Body of pancreas (tissue), 4 donors: ENCODE results near the gene DNAJC6. TPM values are rescaled to one million over a fixed set of nuclear protein-coding genes. Genes with fewer than 3 reads are reported as not detected.

Source experiments
- ATAC-seq: fragments of 150-250 bp; one replicate; pipeline ENCODE4 v1.9.1; 2016
- DNase-seq, 4 donors: peaks; one replicate each; pipeline ENCODE4 v3.0.0-alpha.2; 2019
- H3K27ac ChIP-seq, 4 donors: fragments of 200-600 bp; sonication (generic); 1 replicate in 3 of 4; 2 replicates in 1 of 4; pipeline versions ENCODE4 v1.5.1 to v1.6.1; 2016 to 2019; ENCODE audit warnings: mild to moderate bottlenecking in 1 of 4, mixed read lengths in 1 of 4, moderate library complexity in 1 of 4
- H3K27me3 ChIP-seq, 2 donors: fragments of 200-600 bp; sonication (generic); one replicate each; pipeline ENCODE4 v1.6.0; 2016; ENCODE audit warnings: mild to moderate bottlenecking in 1 of 2
- H3K36me3 ChIP-seq, 2 donors: fragments of 200-600 bp; sonication (generic); replicated peaks in 1 of 2; 2 replicates each; pipeline ENCODE4 v1.5.1; 2016; ENCODE audit warnings: low read depth in 2 of 2; ENCODE audit not compliant: insufficient read depth in 1 of 2
- H3K4me1 ChIP-seq: fragments of 200-600 bp; sonication (generic); one replicate; pipeline ENCODE4 v1.6.0; 2016
- H3K4me3 ChIP-seq, 2 donors: fragments of 200-600 bp; sonication (generic); 1 replicate in 1 of 2; 2 replicates in 1 of 2; pipeline ENCODE4 v1.5.1; 2016 to 2019
- H3K9me3 ChIP-seq, 3 donors: fragments of 200-600 bp; sonication (generic); 1 replicate in 2 of 3; 2 replicates in 1 of 3; pipeline ENCODE4 v1.5.1; 2016
- CTCF ChIP-seq, 7 experiments: fragments of 450-650 bp in 4 of 7; fragments of 200-600 bp in 3 of 7; sonication (generic) in 3 of 7; IDR thresholded peaks; one replicate each; pipeline ENCODE4 v1.5.1; 2016 to 2019; ENCODE audit warnings: antibody characterized with exemption in 7 of 7
- POLR2A ChIP-seq, 3 donors: fragments of 450-650 bp; IDR thresholded peaks; one replicate each; pipeline ENCODE4 v1.6.1; 2016; ENCODE audit warnings: antibody characterized with exemption in 3 of 3, mild to moderate bottlenecking in 2 of 3
- WGBS, 2 donors: methylation state at CpG; one replicate each; pipeline ENCODE4 v1.1.5; 2017; 5-methylcytosine and 5-hydroxymethylcytosine counted together
- intact Hi-C: fragments of 100-400 bp; cut with DNase I; formaldehyde crosslinking; loops from one replicate; pipeline ENCODE4 v1.15.1; 2023
- total RNA-seq, 2 donors: library from RNA; depleted of rRNA; stranded (reverse); fragments of >200 nt; gene quantifications; one replicate each; pipeline ENCODE4 v1.1.0, GENCODE V29; 2016

DNAJC6 gene
- total RNA-seq, 2 donors from 2014 or later, result 0.99 to 2.3 TPM

GRCh38 chr1:65330021-65330420 is 20.7 kb downstream of the DNAJC6 start:
- 88 to 92% methylated on average over 1 of the region's 1 CpG for WGBS, 2 donors
- no peak for DNase-seq

GRCh38 chr1:65330822-65331221 is 21.5 kb downstream of the DNAJC6 start:
- Histone ChIP-seq H3K4me1 (no peaks in the 10 kb centered on the region), H3K4me3 (no peak overlapping the region), H3K27ac (no peak overlapping the region), H3K36me3 (no peaks in the 10 kb centered on the region), H3K27me3 (no peaks in the 10 kb centered on the region), H3K9me3 (no peaks in the 10 kb centered on the region)
- TF ChIP-seq CTCF (IDR thresholded peaks at IDR 0.05) (no peak), POLR2A (IDR thresholded peaks at IDR 0.05) (no peak)
- ATAC-seq (no peak), DNase-seq (no peak)
- WGBS, 2 donors, result 78 to 86% methylated on average over 6 of the region's 6 CpGs
- intact Hi-C loops, result no loop called here

More at GRCh38 chr1:65330021-65330420, 20.7 kb downstream of the DNAJC6 start:
- intact Hi-C loops, result no loop called here
- H3K9me3 ChIP-seq, result no peaks in the 10 kb centered on the region
- no peaks in the 10 kb centered on the region for H3K36me3 ChIP-seq
- ATAC-seq, result no peak
- TF ChIP-seq CTCF (IDR thresholded peaks at IDR 0.05), result no peak
- no peak for TF ChIP-seq POLR2A (IDR thresholded peaks at IDR 0.05)
- H3K27me3 ChIP-seq, result no peaks in the 10 kb centered on the region
- H3K27ac ChIP-seq, result no peak overlapping the region
- H3K4me3 ChIP-seq, result no peak overlapping the region
- no peaks in the 10 kb centered on the region for H3K4me1 ChIP-seq

GRCh38 chr1:65332821-65333220 is 23.5 kb downstream of the DNAJC6 start:
- no peaks in the 10 kb centered on the region for H3K9me3 ChIP-seq
- H3K36me3 ChIP-seq, result no peaks in the 10 kb centered on the region
- no peak for ATAC-seq
- whole genome bisulfite sequencing, 2 donors, result 86 to 94% methylated on average over 1 of the region's 1 CpG
- H3K27ac ChIP-seq, result no peak overlapping the region
- intact Hi-C loops, result no loop called here
- TF ChIP-seq POLR2A (IDR thresholded peaks at IDR 0.05) (no peak), CTCF (IDR thresholded peaks at IDR 0.05) (no peak)
- no peak for DNase-seq
- H3K4me3 ChIP-seq, result no peak overlapping the region
- H3K27me3 ChIP-seq, result no peaks in the 10 kb centered on the region
- H3K4me1 ChIP-seq, result no peaks in the 10 kb centered on the region

- ATAC-seq, result no peak
- intact Hi-C loops, result no loop called here
Measured at GRCh38 chr1:65334081-65334480, 24.7 kb downstream of the DNAJC6 start.

More at GRCh38 chr1:65334081-65334480, 24.7 kb downstream of the DNAJC6 start:
- H3K4me1 ChIP-seq, result no peaks in the 10 kb centered on the region
- H3K4me3 ChIP-seq, result no peak overlapping the region
- H3K27me3 ChIP-seq, result no peaks in the 10 kb centered on the region
- TF ChIP-seq POLR2A (IDR thresholded peaks at IDR 0.05), result no peak
- no peak for TF ChIP-seq CTCF (IDR thresholded peaks at IDR 0.05)
- 91 to 95% methylated on average over 2 of the region's 2 CpGs for WGBS, 2 donors
- no peak for DNase-seq
- no peaks in the 10 kb centered on the region for H3K9me3 ChIP-seq
- H3K27ac ChIP-seq, result no peak overlapping the region
- no peaks in the 10 kb centered on the region for H3K36me3 ChIP-seq
